CD14-positive monocyte (primary cell): ENCODE measurements around the gene PYURF. TPM values are rescaled to one million over a fixed set of nuclear protein-coding genes. Genes with fewer than 3 reads are reported as not detected.

Experiments
- DNase-seq, 3 donors: peaks; one replicate each; pipeline ENCODE4 v3.0.0-alpha.2; 2011 to 2022
- H2AFZ ChIP-seq: 2 replicates; pipeline ENCODE4 v1.6.0; 2012; ENCODE audit warnings: mild to moderate bottlenecking, low read depth, low read length, inconsistent platforms; ENCODE audit not compliant: insufficient read depth, poor library complexity, severe bottlenecking
- H3K27ac ChIP-seq, 2 donors: 1 replicate in 1 of 2; 2 replicates in 1 of 2; pipeline ENCODE4 v1.5.1; 2012 to 2013; ENCODE audit warnings: low read length in 2 of 2, control low read depth in 1 of 2, inconsistent platforms in 1 of 2, low read depth in 1 of 2, mild to moderate bottlenecking in 1 of 2
- H3K27me3 ChIP-seq, 2 donors: one replicate each; pipeline versions ENCODE4 v1.6.0 to v1.6.1; 2011 to 2013; ENCODE audit warnings: low read length in 2 of 2; ENCODE audit not compliant: control insufficient read depth in 2 of 2, insufficient read depth in 2 of 2
- H3K36me3 ChIP-seq, 2 donors: replicated peaks in 1 of 2; 1 replicate in 1 of 2; 2 replicates in 1 of 2; pipeline versions ENCODE4 v1.5.1 to v1.6.1; 2012 to 2013; ENCODE audit warnings: low read length in 2 of 2, control low read depth in 1 of 2, inconsistent platforms in 1 of 2, mild to moderate bottlenecking in 1 of 2; ENCODE audit not compliant: insufficient read depth in 2 of 2, control insufficient read depth in 1 of 2
- H3K4me1 ChIP-seq, 2 donors: 1 replicate in 1 of 2; 2 replicates in 1 of 2; pipeline versions ENCODE4 v1.5.1 to v1.6.1; 2012 to 2013; ENCODE audit warnings: low read length in 2 of 2, control low read depth in 1 of 2, inconsistent platforms in 1 of 2, mild to moderate bottlenecking in 1 of 2, moderate library complexity in 1 of 2; ENCODE audit not compliant: insufficient read depth in 2 of 2, control insufficient read depth in 1 of 2
- H3K4me2 ChIP-seq: replicated peaks from 2 replicates; pipeline ENCODE3; 2012; ENCODE audit warnings: low read length, moderate library complexity, mild to moderate bottlenecking; ENCODE audit not compliant: poor library complexity, severe bottlenecking; ENCODE audit errors: extremely low read depth
- H3K4me3 ChIP-seq, 3 experiments: fragments of 200-600 bp in 1 of 3; sonication (generic) in 1 of 3; replicated peaks in 1 of 3; 1 replicate in 2 of 3; 2 replicates in 1 of 3; pipeline ENCODE4 v1.5.1; 2011 to 2013; ENCODE audit warnings: low read length in 3 of 3, mild to moderate bottlenecking in 3 of 3, control low read depth in 2 of 3, low read depth in 2 of 3, inconsistent platforms in 1 of 3, moderate library complexity in 1 of 3
- H3K79me2 ChIP-seq: 2 replicates; pipeline ENCODE4 v1.6.0; 2012; ENCODE audit warnings: mild to moderate bottlenecking, control low read depth, inconsistent platforms, low read length, moderate library complexity; ENCODE audit not compliant: insufficient read depth
- H3K9ac ChIP-seq: 2 replicates; pipeline ENCODE4 v1.6.0; 2017; ENCODE audit warnings: low read length, mild to moderate bottlenecking; ENCODE audit not compliant: insufficient read depth, poor library complexity, severe bottlenecking
- H3K9me3 ChIP-seq, 2 donors: replicated peaks in 1 of 2; 1 replicate in 1 of 2; 2 replicates in 1 of 2; pipeline versions ENCODE4 v1.5.1 to v1.6.1; 2012 to 2013; ENCODE audit warnings: low read length in 2 of 2, control low read depth in 1 of 2; ENCODE audit not compliant: control insufficient read depth in 1 of 2, insufficient read depth in 1 of 2
- H4K20me1 ChIP-seq: 2 replicates; pipeline ENCODE4 v1.6.0; 2012; ENCODE audit warnings: mild to moderate bottlenecking, low read length, control low read depth, moderate library complexity; ENCODE audit not compliant: insufficient read depth
- H3K27ac Mint-ChIP-seq, 7 donors: one replicate each; pipeline ENCODE4 v1.8.0; 2020; ENCODE audit warnings: mild to moderate bottlenecking in 7 of 7, mixed read lengths in 7 of 7, moderate library complexity in 6 of 7, inconsistent platforms in 2 of 7
- H3K27me3 Mint-ChIP-seq, 3 donors: one replicate each; pipeline ENCODE4 v1.8.0; 2021 to 2022; ENCODE audit warnings: low read depth in 3 of 3, mild to moderate bottlenecking in 3 of 3, mixed read lengths in 3 of 3, moderate library complexity in 3 of 3, inconsistent platforms in 1 of 3
- H3K36me3 Mint-ChIP-seq, 2 donors: one replicate each; pipeline ENCODE4 v1.8.0; 2020; ENCODE audit warnings: mixed read lengths in 2 of 2, inconsistent platforms in 1 of 2, mild to moderate bottlenecking in 1 of 2
- H3K4me1 Mint-ChIP-seq: one replicate; pipeline ENCODE4 v1.8.0; 2020; ENCODE audit warnings: mild to moderate bottlenecking, mixed read lengths
- H3K4me3 Mint-ChIP-seq, 2 donors: one replicate each; pipeline ENCODE4 v1.8.0; 2020; ENCODE audit warnings: mild to moderate bottlenecking in 2 of 2, mixed read lengths in 2 of 2, moderate library complexity in 1 of 2
- H3K9me3 Mint-ChIP-seq, 7 donors: one replicate each; pipeline ENCODE4 v1.8.0; 2020 to 2022; ENCODE audit warnings: mixed read lengths in 7 of 7, mild to moderate bottlenecking in 6 of 7, moderate library complexity in 6 of 7, inconsistent platforms in 2 of 7
- WGBS: methylation state at CpG from one replicate; pipeline ENCODE4 v1.1.5; 2013; ENCODE audit warnings: missing lambda C conversion rate; ENCODE audit not compliant: insufficient coverage; 5-methylcytosine and 5-hydroxymethylcytosine counted together
- intact Hi-C, 2 donors: fragments of 100-400 bp; cut with micrococcal nuclease; formaldehyde crosslinking; loops; one replicate each; pipeline versions ENCODE4 v1.15.0 to v1.15.1; 2023
- polyA plus RNA-seq, 3 donors: library from polyadenylated mRNA; depleted of rRNA in 1 of 3; unstranded in 2 of 3; stranded (reverse) in 1 of 3; fragments of 300-500 nt in 2 of 3; fragments of >200 nt in 1 of 3; fragmentation: Illumina TruSeq in 2 of 3; gene quantifications; 1 replicate in 2 of 3; 2 replicates in 1 of 3; pipeline ENCODE4 v1.2.3, GENCODE V29; 2012 to 2021
- TF ChIP-seq, protein P1 (sequence below): fragments of 200-600 bp; IDR thresholded peaks from one replicate; pipeline ENCODE4 v1.8.0; 2022; ENCODE audit warnings: antibody characterized with exemption, mild to moderate bottlenecking

PYURF gene
- polyA plus RNA-seq, 3 donors: 18.8 to 227 (median 220) TPM

DNA sequence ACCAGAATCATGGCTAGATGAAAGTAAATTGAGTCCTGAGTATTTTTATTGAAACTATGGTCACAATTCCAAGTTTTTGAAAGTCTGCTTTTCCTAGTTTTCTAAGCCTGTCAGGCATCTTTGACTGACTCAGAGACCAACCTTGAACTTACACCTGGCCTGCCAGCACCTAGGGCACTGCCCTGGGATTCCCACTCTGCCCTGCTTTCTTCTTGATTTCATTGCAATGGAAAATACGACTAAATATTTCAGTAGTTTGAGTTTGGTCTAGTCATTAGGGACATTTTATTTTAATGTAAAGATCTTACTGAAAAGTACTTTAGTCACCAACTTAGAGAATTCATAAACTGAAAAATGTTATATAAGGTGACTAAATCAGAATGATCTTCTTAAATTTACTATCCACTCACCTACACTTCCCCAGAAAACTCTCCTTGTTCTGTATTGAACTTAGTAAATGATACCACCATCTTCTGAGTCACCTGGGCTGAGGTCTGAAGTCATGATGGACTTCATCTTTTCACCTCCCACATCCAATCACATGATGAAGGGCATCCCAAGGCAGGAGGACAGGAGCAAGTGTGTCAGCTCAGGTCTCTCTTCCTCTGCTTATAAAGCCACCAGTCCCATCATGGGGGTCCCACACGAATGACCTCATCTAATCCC is 11.6 kb upstream of the PYURF start:
- Histone ChIP-seq H2AFZ (no peak overlapping the region), H3K27ac (no peak overlapping the region), H3K4me2 (no peak overlapping the region), H3K36me3 (no peaks in the 10 kb centered on the region), H3K9me3 (no peaks in the 10 kb centered on the region), H3K9ac (no peak overlapping the region), H3K4me3 (no peak overlapping the region), H4K20me1 (no peaks in the 10 kb centered on the region), H3K79me2 (no peaks in the 10 kb centered on the region), H3K4me1 (peaks cover 7 to 8% of the 10 kb centered on the region in 2 donors), H3K27me3 (no peaks in the 10 kb centered on the region)
- Mint-ChIP-seq H3K9me3 (peaks cover 0 to 2% (median 0%) of the 10 kb centered on the region in 7 donors), H3K27me3 (peaks cover 0 to 3% (median 2%) of the 10 kb centered on the region in 3 donors), H3K27ac (no peak overlapping the region), H3K4me3 (no peak overlapping the region), H3K36me3 (no peaks in the 10 kb centered on the region), H3K4me1 (peaks cover 11% of the 10 kb centered on the region)
- intact Hi-C loops: no loop called here
- no peak for DNase-seq
- TF ChIP-seq, protein P1, sequence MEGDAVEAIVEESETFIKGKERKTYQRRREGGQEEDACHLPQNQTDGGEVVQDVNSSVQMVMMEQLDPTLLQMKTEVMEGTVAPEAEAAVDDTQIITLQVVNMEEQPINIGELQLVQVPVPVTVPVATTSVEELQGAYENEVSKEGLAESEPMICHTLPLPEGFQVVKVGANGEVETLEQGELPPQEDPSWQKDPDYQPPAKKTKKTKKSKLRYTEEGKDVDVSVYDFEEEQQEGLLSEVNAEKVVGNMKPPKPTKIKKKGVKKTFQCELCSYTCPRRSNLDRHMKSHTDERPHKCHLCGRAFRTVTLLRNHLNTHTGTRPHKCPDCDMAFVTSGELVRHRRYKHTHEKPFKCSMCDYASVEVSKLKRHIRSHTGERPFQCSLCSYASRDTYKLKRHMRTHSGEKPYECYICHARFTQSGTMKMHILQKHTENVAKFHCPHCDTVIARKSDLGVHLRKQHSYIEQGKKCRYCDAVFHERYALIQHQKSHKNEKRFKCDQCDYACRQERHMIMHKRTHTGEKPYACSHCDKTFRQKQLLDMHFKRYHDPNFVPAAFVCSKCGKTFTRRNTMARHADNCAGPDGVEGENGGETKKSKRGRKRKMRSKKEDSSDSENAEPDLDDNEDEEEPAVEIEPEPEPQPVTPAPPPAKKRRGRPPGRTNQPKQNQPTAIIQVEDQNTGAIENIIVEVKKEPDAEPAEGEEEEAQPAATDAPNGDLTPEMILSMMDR: no peak
- WGBS: no CpG with 5 or more reads among the region's 2 CpGs

DNA sequence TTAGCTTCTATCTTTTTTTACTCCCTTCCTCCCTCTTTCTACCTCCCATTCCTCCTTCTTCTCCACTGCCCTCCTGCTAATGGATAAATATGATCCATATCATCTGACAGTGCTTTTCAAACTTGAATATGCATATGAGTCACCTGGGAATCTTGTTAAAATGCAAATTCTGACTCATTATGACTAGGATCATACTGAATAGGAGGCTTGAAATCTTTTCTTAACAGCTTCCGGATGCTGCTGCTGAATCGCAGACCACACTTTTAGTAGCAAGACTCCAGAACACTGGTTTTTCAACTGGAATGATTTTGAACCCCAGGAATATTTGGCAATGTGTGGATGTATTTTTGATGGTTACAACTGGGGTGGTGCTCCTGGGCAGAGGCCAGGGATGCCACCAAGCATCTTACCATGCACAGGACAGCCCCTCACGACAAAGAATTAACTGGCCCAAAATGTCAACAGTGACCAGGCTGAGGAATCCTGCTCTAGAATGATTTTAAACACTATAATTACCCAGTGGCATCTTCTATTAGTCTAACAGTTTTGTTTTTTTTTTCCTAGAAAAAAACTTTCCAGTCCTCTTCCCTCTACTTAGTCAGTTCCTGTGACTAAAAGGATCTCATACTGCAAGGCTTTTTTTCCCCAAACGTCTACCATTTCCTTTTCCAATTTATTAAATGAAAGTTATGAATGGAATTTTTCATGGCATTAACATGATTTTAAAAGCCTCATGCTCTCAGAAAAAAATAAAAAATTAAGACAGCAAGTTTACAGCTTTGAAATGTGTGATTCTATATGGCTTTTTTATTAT is 10.6 kb upstream of the PYURF start:
- no peak for DNase-seq
- Histone ChIP-seq H2AFZ (no peak overlapping the region), H3K79me2 (no peaks in the 10 kb centered on the region), H3K27ac (no peak overlapping the region), H3K4me2 (no peak overlapping the region), H3K27me3 (no peaks in the 10 kb centered on the region), H3K9me3 (no peaks in the 10 kb centered on the region), H3K9ac (no peak overlapping the region), H4K20me1 (no peaks in the 10 kb centered on the region), H3K36me3 (no peaks in the 10 kb centered on the region), H3K4me3 (no peak overlapping the region), H3K4me1 (peaks cover 2 to 4% of the 10 kb centered on the region in 2 donors)
- Mint-ChIP-seq H3K4me1 (peaks cover 5% of the 10 kb centered on the region), H3K4me3 (no peak overlapping the region), H3K9me3 (peaks cover 0 to 2% (median 0%) of the 10 kb centered on the region in 7 donors), H3K27me3 (peaks cover 0 to 3% (median 2%) of the 10 kb centered on the region in 3 donors), H3K27ac (peak overlapping the region in 1 of 7 donors; percentile 41), H3K36me3 (no peaks in the 10 kb centered on the region)
- intact Hi-C loops: no loop called here
- TF ChIP-seq, protein P1: no peak
- WGBS: 83% methylated on average over 1 of the region's 4 CpGs
